NK-92 treated with Interleukin-12 subunit alpha and Interleukin-12 subunit beta, amount 100 ng/mL, for 24 hours (cell line): ENCODE data around the gene UGT1A9.
"Not testable (repeated sequence)": the region's sequence is repeated elsewhere in the genome, so short reads cannot be mapped to it uniquely, and the experiment has no call there.

Experiments used
- DNase-seq: peaks from one replicate; lab custom pipeline; 2025; lab: John Stamatoyannopoulos, UW

UGT1A9 gene

DNA sequence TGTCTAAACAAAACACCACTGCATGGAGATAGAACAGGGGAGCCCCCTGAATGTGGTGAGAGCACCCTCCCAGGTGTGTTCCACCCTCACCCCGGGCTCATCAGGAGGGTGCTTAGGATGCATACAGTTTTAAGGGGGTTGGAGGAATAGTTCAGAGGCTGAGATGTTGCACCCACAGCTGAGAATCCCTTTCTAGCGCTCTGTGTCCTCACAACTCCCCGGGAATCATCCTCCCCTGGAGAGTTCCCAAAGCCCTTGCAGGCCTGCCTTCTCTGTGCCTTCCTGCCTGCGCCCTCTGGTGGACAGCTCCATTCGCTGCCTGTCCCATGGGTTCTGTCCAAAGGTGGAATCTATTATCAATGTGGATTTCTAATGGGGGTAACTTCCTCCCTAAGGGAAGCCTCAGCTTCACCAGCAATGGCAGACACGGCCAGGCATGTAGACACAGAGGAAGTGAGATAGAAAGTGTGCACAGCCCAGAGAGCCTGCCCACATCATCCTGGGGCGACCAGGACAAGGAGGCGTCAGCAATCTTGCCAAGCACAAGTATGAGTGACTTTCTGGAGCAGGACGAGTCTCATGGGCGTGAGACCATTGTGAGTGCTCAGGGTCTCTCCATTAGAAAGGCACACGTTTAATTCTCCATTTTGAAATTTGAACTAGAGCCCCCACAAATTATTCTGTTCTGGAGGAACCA is 39.8 kb downstream of the UGT1A9 start:
- peak; percentile 52 for DNase-seq

DNA sequence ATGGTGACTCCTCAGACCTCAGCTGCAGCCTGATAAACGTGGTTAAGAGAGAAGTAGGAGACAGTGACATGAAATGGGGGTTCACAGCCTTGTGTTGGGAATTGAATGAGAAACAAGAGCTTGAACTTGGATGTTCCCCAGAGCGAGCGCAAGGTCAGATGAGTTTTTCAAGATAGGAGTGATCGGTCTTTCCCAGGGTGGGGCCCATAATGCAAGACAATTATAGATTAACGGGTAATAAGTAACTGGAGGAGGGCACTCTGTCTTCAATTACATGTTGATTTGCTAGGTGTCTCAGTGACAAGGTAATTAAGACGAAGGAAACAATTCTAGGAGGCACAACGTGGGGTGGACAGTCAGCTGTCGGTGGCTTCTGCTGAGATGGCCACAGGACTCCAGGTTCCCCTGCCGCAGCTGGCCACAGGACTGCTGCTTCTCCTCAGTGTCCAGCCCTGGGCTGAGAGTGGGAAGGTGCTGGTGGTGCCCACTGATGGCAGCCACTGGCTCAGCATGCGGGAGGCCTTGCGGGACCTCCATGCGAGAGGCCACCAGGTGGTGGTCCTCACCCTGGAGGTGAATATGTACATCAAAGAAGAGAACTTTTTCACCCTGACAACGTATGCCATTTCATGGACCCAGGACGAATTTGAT is 41.0 kb downstream of the UGT1A9 start, which contains the start of gene UGT1A5:
Gene UGT1A5 (plus strand): TSS at position 297 of the 651 bp plus-strand sequence. CDS start 85 bp downstream, at position 382.
- DNase-seq, result no peak

DNA sequence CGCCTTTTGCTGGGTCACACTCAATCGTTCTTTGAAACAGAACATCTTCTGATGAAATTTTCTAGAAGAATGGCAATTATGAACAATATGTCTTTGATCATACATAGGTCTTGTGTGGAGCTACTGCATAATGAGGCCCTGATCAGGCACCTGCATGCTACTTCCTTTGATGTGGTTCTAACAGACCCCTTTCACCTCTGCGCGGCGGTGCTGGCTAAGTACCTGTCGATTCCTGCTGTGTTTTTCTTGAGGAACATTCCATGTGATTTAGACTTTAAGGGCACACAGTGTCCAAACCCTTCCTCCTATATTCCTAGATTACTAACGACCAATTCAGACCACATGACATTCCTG is 41.5 kb downstream of the UGT1A9 start:
- no peak for DNase-seq

DNA sequence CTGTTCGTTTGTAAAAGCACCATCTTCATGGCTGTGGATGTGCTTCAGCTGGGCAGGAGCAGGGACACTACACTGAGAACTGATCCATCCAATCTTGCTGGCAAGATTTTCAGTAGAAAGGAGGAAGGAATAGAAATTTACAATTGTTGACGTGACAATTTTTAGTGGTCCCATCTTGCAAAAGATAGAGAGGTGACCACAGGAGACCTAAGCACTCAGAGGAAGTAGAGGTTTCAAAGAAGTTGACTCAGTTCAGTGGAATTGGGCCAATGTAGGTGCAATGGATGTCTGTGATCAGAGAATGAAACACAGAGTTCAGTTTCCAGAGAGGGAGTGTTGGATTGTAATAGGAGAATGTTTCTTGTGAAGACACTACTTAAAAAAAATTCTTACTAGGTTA is 42.4 kb downstream of the UGT1A9 start:
- DNase-seq, result no peak

DNA sequence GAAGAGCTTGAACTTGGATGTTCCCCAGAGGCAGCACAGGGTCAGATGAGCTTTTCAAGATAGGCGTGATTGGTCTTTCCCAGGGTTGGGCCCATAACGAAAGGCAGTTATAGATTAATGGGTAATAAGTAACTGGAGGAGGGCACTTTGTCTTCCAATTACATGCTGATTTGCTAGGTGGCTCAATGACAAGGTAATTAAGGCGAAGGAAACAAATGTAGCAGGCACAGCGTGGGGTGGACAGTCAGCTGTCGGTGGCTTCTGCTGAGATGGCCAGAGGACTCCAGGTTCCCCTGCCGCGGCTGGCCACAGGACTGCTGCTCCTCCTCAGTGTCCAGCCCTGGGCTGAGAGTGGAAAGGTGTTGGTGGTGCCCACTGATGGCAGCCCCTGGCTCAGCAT is 46.9 kb downstream of the UGT1A9 start, which contains the start of gene UGT1A4:
Gene UGT1A4 (plus strand): TSS at position 185 of the 400 bp plus-strand sequence. CDS start 85 bp downstream, at position 270.
- no peak for DNase-seq

DNA sequence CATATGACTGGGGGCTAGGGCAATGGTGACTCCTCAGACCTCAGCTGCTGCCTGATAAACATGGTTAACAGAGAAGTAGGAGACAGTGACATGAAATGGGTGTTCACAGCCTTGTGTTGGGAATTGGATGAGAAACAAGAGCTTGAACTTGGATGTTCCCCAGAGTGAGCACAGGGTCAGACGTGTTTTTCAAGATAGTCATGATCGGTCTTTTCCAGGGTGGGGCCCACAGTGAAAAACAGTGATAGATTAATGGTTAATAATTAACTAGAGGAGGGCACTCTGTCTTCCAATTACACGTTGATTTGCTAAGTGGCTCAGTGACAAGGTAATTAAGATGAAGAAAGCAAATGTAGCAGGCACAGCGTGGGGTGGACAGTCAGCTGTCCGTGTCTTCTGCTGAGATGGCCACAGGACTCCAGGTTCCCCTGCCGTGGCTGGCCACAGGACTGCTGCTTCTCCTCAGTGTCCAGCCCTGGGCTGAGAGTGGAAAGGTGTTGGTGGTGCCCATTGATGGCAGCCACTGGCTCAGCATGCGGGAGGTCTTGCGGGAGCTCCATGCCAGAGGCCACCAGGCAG is 57.1 kb downstream of the UGT1A9 start, which contains the start of gene UGT1A3:
Gene UGT1A3 (plus strand): TSS at position 320 of the 579 bp plus-strand sequence. CDS start 85 bp downstream, at position 405.
- DNase-seq, result no peak

DNA sequence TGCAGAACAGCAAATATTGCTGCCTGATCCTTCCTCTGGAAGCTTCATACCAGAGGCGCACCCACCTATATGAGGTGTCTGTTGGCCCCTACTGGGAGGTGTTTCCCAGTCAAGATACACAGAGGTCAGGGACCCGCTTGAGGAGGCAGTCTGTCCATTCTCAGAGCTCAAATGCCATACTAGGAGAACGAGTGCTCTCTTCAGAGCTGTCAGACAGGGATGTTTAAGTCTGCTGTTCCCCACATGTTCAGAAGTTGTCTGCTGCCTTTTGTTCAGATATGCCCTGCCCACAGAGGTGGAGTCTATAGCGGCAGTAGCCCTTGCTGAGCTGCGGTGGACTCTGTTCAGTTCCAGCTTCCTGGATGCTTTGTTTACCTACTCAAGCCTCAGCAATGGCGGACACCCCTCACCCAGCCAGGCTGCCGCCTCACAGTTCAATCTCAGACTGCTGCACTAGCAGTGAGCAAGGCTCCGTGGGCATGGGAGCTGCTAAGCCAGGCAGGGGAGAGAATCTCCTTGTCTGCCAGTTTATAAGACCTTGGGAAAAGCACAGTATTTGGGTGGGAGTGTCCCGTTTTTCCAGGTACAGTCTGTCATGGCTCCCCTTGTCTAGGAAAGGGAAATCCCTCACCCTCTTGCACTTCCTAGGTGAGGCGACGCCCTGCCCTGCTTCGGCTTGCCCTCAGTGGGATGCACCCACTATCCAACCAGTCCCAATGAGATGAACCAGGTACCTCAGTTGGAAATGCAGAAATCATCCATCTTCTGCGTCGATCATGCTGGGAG is 65.4 kb downstream of the UGT1A9 start:
- not testable (repeated sequence) for DNase-seq

DNA sequence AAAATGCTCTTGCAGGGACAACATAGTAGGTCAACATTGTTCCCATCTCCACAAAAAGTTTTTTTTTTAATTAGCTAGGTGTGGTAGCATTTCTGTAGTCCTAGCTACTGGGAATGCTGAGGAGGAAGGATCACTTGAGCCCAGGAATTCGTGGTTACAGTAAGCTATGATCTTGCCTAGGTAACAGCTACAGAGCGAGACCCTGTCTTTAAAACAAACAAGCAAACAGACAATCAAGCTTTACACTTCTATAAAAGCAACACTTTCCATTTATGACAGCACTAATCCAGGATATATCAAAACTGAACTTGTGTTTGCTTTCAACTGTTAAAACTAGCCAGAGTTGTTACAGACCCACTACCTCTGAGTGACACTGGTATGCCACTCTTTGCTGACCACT is 69.2 kb downstream of the UGT1A9 start:
- no peak for DNase-seq

DNA sequence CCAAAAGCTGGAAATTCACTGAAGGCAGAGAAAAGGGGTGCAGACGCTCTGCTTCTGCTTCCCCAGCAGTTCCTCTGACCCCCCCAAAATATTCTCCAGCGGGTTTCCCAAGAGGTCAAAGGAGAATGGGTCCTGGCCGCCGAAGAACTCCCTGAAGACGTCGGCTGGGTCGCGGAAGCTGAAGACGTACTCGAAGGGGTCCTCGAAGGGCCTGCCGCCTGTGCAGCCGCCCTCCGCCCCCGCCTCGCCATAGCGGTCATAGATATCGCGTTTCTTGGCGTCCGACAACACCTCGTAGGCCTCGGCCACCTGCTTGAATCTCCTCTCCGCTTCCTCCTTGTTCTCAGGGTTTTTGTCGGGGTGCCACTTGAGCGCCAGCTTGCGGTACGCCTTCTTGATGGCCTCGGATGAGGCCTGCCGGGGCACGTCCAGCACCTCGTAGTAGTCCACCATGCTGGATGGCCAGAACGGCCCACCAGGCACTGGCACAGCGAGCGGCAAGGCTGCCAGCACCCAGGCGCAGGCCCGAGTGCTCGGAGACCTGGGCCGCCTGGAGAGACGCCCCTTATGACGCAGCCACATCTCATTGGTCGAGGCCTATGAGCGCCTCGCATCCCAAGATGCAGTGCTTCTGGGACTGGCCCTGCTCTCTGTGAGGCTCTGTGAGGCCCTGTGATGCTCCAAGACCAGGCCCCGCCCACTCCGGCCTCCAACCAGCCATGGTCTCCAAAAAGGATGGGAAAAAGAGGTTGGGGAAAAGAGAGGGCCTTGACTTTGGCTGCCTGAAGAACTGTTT is 72.0 kb downstream of the UGT1A9 start:
- no peak for DNase-seq

DNA sequence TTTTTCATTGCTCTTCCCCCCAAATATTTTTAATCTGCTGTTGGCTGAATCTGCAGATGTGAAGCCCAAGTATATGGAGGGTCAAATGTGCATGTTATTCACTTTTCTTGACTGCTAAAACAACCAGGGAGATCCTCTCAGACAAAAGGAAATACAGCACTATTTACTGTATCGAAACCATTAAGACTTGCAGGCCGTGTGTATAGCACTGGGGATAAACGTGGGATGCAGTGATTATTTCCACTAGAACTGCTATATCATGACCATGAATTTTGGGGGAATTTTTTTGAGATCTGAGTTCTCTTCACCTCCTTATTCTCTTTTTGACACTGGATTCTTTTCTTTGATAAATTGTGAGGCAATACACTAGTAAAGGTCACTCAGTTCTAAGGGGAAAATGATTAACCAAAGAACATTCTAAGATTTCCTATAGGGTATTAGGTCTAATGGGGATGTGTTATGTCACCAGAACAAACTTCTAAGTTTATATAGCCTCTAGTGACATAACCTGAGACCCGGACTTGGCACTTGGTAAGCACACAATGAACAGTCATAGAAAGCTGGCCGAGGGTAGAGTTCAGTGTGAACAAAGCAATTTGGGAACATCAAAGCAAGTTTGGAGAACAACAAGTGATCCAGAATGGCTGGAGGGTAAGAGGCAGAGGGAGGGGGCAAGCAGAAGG is 73.5 kb downstream of the UGT1A9 start:
- DNase-seq, result no peak

DNA sequence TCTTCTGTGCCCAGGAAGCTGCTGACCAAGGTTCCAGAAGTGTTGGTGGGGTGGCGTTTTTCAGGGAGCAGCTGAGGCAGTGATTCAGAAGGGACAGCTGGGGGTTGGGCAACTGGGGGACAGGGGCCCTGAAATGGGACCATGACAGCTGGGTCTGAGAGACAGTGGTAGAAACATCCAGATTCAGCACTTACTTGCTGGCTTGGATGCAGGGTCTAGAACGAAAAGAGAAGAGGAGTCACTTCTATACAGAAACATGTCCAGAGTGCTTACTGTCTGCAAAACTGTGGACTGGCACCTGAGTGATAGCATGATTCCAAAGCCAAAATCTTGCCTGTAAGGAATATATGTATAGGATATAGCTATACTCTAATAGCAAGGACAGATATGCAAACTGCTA is 74.1 kb downstream of the UGT1A9 start:
- DNase-seq, result not testable (repeated sequence)

DNA sequence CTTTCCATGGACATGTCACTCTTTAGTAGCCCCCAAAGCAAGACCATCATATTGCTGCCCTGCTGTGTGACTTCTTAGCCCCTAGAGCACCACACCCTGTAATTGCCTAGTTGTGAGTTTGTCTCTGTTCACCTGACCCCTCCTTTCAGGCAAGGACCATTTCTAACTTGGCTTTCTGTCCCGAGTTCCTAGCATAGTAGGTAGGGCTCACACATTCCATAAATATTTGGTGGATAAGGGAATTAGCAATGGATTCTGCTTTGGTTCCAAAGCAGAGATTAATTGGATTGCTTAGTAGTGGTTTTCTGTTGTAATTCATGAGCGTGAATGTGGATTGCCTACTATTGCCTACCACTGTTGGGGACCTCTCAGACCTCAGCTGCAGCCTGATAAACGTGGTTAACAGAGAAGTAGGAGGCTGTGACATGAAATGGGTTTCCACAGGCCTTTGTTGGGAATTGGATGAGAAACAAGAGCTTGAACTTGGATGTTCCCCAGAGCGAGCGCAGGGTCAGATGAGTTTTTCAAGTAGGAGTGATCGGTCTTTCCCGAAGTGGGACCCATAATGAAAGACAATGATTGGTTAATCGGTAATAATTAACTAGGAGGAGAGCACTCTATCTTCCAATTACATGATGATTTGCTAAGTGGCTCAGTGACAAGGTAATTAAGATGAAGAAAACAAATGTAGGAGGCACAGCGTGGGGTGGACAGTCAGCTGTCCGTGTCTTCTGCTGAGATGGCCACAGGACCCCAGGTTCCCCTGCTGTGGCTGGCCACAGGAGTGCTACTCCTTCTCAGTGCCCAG is 75.0 kb downstream of the UGT1A9 start:
- no peak for DNase-seq

DNA sequence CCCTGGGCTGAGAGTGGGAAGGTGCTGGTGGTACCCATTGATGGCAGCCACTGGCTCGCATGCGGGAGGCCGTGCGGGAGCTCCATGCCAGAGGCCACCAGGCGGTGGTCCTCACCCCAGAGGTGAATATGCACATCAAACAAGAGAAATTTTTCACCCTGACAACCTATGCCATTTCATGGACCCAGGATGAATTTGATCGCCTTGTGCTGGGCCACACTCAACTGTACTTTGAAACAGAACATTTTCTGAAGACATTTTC is 75.5 kb downstream of the UGT1A9 start:
- no peak for DNase-seq

DNA sequence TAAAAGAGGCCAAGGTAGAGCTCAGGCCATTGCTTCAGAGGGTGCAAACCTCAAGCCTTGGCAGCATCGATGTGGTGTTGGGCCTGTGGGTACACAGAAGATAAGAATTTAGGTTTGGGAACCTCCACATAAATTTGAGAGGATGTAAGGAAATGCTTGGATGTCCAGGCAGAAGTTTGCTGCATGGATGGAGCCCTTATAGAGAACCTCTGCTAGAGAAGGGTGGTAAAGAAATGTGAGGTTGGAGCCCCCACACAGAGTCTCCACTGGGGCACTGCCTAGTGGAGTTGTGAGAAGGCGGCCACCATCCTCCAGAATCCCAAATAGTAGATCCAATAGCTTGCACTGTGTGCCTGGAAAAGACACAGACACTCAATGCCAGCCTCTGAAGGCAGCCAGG is 79.0 kb downstream of the UGT1A9 start:
- DNase-seq, result not testable (repeated sequence)

DNA sequence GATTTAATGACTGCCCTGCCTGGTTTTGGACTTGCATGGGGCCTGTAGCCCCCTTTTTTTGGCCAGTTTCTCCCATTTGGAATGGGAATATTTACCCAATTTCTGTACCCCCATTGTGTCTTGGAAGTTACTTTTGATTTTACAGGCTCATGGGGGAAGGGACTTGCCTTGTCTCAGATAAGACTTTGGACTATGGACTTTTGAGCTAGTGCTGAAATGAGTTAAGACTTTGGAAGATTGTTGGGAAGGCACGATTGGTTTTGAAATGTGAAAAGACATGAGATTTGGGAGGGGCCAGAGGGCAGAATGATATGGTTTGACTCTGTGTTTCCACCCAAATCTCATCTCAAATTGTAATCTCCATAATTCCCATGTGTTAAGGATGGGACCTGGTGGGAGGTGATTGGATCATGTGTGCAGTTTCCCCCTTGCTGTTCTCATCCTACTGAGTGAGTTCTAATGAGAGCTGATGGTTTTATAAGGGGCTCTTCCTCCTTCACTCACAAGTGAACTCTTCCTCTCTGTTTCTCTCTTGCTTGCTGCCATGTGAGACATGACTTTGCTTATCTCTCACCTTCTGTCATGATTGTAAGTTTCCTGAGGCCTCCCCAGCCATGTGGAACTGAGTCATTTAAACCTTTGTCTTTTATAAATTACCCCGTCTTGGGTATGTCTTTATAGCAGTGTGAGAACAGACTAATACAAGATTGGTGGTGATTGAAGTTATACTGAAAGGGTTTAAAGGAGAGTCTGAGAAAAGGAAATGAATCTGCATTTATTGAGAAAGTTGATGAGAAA is 79.7 kb downstream of the UGT1A9 start:
- not testable (repeated sequence) for DNase-seq

DNA sequence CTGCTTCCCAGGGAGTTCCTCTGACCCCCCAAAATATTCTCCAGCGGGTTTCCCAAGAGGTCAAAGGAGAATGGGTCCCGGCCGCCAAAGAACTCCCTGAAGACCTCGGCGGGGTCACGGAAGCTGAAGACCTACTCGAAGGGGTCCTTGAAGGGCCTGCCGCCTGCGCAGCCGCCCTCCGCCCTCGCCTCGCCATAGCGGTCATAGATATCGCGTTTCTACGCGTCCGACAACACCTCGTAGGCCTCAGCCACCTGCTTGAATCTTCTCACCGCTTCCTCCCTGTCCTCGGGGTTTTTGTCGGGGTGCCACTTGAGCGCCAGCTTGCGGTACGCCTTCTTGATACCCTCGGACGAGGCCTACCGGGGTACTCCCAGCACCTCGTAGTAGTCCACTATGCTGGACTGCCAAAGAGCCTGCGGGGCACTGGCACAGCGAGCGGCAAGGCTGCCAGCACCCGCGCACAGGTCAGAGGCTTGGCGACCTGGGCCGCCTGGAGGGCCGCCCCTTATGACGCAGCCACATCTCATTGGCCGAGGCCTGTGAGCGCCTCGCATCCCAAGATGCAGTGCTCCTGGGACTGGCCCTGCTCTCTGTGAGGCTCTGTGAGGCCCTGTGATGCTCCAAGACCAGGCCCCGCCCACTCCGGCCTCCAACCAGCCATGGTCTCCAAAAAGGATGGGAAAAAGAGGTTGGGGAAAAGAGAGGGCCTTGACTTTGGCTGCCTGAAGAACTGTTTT is 83.3 kb downstream of the UGT1A9 start:
- DNase-seq, result no peak

DNA sequence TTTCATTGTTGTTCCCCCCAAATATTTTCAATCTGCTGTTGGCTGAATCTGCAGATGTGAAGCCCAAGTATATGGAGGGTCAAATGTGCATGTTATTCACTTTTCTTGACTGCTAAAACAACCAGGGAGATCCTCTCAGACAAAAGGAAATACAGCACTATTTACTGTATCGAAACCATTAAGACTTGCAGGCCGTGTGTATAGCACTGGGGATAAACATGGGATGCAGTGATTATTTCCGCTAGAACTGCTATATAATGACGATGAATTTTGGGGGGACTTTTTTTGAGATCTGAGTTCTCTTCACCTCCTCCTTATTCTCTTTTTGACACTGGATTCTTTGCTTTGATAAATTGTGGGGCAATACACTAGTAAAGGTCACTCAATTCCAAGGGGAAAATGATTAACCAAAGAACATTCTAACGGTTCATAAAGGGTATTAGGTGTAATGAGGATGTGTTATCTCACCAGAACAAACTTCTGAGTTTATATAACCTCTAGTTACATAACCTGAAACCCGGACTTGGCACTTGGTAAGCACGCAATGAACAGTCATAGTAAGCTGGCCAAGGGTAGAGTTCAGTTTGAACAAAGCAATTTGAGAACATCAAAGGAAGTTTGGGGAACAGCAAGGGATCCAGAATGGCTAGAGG is 84.9 kb downstream of the UGT1A9 start:
- no peak for DNase-seq

DNA sequence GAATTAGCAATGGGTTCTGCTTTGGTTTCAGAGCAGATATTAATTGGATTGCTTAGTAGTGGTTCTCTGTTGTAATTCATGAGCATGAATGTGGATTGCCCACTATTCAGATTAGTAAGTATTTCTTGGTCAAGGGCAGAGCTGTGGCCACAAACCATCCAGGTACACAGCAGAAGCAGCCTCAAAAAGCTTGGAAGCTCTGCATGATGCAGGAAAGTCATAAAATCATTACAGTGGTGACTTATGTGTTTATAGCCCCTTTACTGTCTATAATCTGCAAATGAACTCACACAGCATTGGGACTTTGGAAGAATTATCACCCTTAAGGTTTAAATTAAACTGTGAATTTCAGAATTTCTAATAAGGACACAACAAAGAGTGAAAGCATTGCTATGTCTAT is 86.4 kb downstream of the UGT1A9 start:
- no peak for DNase-seq
